IMR-90 (cell line): ENCODE data around the gene TTYH3. TPM values are rescaled to one million over a fixed set of nuclear protein-coding genes. Genes with fewer than 3 reads are reported as not detected.
A peak's percentile ranks its signal among the peaks of the same experiment; 100 is the strongest.

Experiments
- ATAC-seq: fragments of 200-7000 bp; cut with Tn5 transposase; 2 replicates; pipeline ENCODE4 v1.9.1; 2020; ENCODE audit warnings: low read depth, mild to moderate bottlenecking, moderate library complexity
- BruUV-seq: library from RNA; stranded (reverse); fragments of 400-500 nt; replicated peaks from 2 replicates; lab custom pipeline; 2021; lab: Mats Ljungman, UMichigan
- CTCF ChIA-PET: fragments of 300-600 bp; formaldehyde crosslinking; extraction: SDS; loops from one replicate; lab custom pipeline; 2021; ENCODE audit warnings: antibody characterized with exemption; lab: Yijun Ruan, JAX
- POLR2A ChIA-PET: fragments of 300-600 bp; sonication (Branson Sonifier 250); formaldehyde crosslinking; loops from one replicate; lab custom pipeline; 2022; ENCODE audit warnings: antibody characterized with exemption; ENCODE audit not compliant: unreplicated experiment; lab: Charles Lee
- DNase-seq: peaks from one replicate; pipeline ENCODE4 v3.0.0; 2013
- H2AFZ ChIP-seq: replicated peaks from 2 replicates; pipeline ENCODE3; 2013; ENCODE audit warnings: low read length, mild to moderate bottlenecking; ENCODE audit not compliant: poor library complexity
- H2AK5ac ChIP-seq: 2 replicates; pipeline ENCODE4 v1.6.1; 2013; ENCODE audit warnings: low read depth, low read length, inconsistent platforms
- H2AK9ac ChIP-seq: replicated peaks from 2 replicates; pipeline ENCODE3; 2013; ENCODE audit warnings: mild to moderate bottlenecking, low read depth, low read length, moderate library complexity; ENCODE audit not compliant: poor library complexity
- H2BK120ac ChIP-seq: 2 replicates; pipeline ENCODE4 v1.6.1; 2013; ENCODE audit warnings: low read depth, low read length, inconsistent platforms
- H2BK15ac ChIP-seq: 3 replicates; pipeline ENCODE4 v1.6.1; 2013; ENCODE audit warnings: low read depth, low read length, inconsistent platforms
- H2BK20ac ChIP-seq: 2 replicates; pipeline ENCODE4 v1.6.1; 2013; ENCODE audit warnings: low read depth, mild to moderate bottlenecking, inconsistent platforms, low read length, moderate library complexity
- H2BK5ac ChIP-seq: 2 replicates; pipeline ENCODE4 v1.6.1; 2013; ENCODE audit warnings: mild to moderate bottlenecking, low read depth, low read length, inconsistent platforms; ENCODE audit not compliant: poor library complexity, severe bottlenecking
- H3K14ac ChIP-seq: replicated peaks from 2 replicates; pipeline ENCODE4 v1.6.1; 2013; ENCODE audit warnings: low read depth, low read length, inconsistent platforms
- H3K18ac ChIP-seq: 2 replicates; pipeline ENCODE4 v1.6.1; 2013; ENCODE audit warnings: low read depth, low read length, control low read depth
- H3K23ac ChIP-seq: 2 replicates; pipeline ENCODE4 v1.6.1; 2013; ENCODE audit warnings: low read depth, low read length, inconsistent platforms
- H3K27ac ChIP-seq: 2 replicates; pipeline ENCODE4 v1.5.1; 2013; ENCODE audit warnings: mild to moderate bottlenecking, control low read depth, low read length; ENCODE audit not compliant: insufficient read depth
- H3K27me3 ChIP-seq: 2 replicates; pipeline ENCODE4 v1.6.1; 2013; ENCODE audit warnings: low read length; ENCODE audit not compliant: control insufficient read depth, insufficient read depth
- H3K36me3 ChIP-seq: 2 replicates; pipeline ENCODE4 v1.6.1; 2013; ENCODE audit warnings: low read length, mixed read lengths; ENCODE audit not compliant: control insufficient read depth, insufficient read depth
- H3K4ac ChIP-seq: 2 replicates; pipeline ENCODE4 v1.6.1; 2013; ENCODE audit warnings: low read depth, low read length, inconsistent platforms
- H3K4me1 ChIP-seq: 2 replicates; pipeline ENCODE4 v1.6.1; 2013; ENCODE audit warnings: low read length, mixed read lengths; ENCODE audit not compliant: control insufficient read depth, insufficient read depth
- H3K4me2 ChIP-seq: 2 replicates; pipeline ENCODE4 v1.6.1; 2013; ENCODE audit warnings: low read depth, mild to moderate bottlenecking, control low read depth, low read length, moderate library complexity
- H3K4me3 ChIP-seq: 2 replicates; pipeline ENCODE4 v1.5.1; 2013; ENCODE audit warnings: low read depth, mild to moderate bottlenecking, control low read depth, low read length, moderate library complexity; ENCODE audit not compliant: insufficient read depth
- H3K56ac ChIP-seq: 2 replicates; pipeline ENCODE4 v1.6.1; 2013; ENCODE audit warnings: low read length, inconsistent platforms; ENCODE audit not compliant: insufficient read depth; ENCODE audit errors: extremely low read depth
- H3K79me1 ChIP-seq, 2 experiments: 2 replicates each; pipeline ENCODE4 v1.6.1; 2013; ENCODE audit warnings: low read length in 2 of 2, inconsistent platforms in 1 of 2, low read depth in 1 of 2
- H3K9ac ChIP-seq: 2 replicates; pipeline ENCODE4 v1.6.1; 2013; ENCODE audit warnings: low read depth, low read length, control low read depth
- H3K9me1 ChIP-seq: 2 replicates; pipeline ENCODE4 v1.6.1; 2013; ENCODE audit warnings: low read length, inconsistent platforms; ENCODE audit not compliant: insufficient read depth
- H3K9me3 ChIP-seq: 2 replicates; pipeline ENCODE4 v1.6.1; 2013; ENCODE audit warnings: low read length; ENCODE audit not compliant: control insufficient read depth, insufficient read depth
- H4K20me1 ChIP-seq: 2 replicates; pipeline ENCODE4 v1.6.1; 2013; ENCODE audit warnings: low read length, inconsistent platforms; ENCODE audit not compliant: insufficient read depth
- H4K5ac ChIP-seq: 2 replicates; pipeline ENCODE4 v1.6.1; 2013; ENCODE audit warnings: mild to moderate bottlenecking, low read depth, low read length, control low read depth
- H4K8ac ChIP-seq, 2 experiments: 2 replicates each; pipeline ENCODE4 v1.6.1; 2013; ENCODE audit warnings: low read depth in 2 of 2, low read length in 2 of 2, control low read depth in 1 of 2, inconsistent platforms in 1 of 2
- H4K91ac ChIP-seq: 2 replicates; pipeline ENCODE4 v1.6.1; 2013; ENCODE audit warnings: low read depth, low read length, inconsistent platforms; ENCODE audit not compliant: insufficient read depth
- BHLHE40 ChIP-seq: fragments of 150-350 bp; IDR thresholded peaks from 2 replicates; pipeline ENCODE4 v1.6.1; 2016; ENCODE audit warnings: mild to moderate bottlenecking, low read depth, low read length
- CEBPB ChIP-seq: IDR thresholded peaks from 2 replicates; pipeline ENCODE4 v1.6.1; 2012; ENCODE audit warnings: low read depth, low read length, improper control_type of control experiment
- CHD1 ChIP-seq: IDR thresholded peaks from 2 replicates; pipeline ENCODE4 v1.6.1; 2012; ENCODE audit warnings: low read depth, low read length, improper control_type of control experiment
- FOS ChIP-seq: fragments of 150-350 bp; IDR thresholded peaks from 2 replicates; pipeline ENCODE4 v1.6.1; 2016; ENCODE audit warnings: low read depth, low read length
- MAZ ChIP-seq: IDR thresholded peaks from 2 replicates; pipeline ENCODE4 v1.6.1; 2012; ENCODE audit warnings: low read depth, mild to moderate bottlenecking, low read length, improper control_type of control experiment, moderate library complexity, borderline replicate concordance
- MXI1 ChIP-seq: IDR thresholded peaks from 2 replicates; pipeline ENCODE4 v1.6.1; 2012; ENCODE audit warnings: low read depth, mild to moderate bottlenecking, low read length, moderate library complexity, borderline replicate concordance
- NFE2L2 ChIP-seq: fragments of 150-350 bp; IDR thresholded peaks from 2 replicates; pipeline ENCODE4 v1.6.1; 2016; ENCODE audit warnings: low read depth, mild to moderate bottlenecking, low read length
- POLR2A ChIP-seq: IDR thresholded peaks from 2 replicates; pipeline ENCODE4 v1.6.1; 2012; ENCODE audit warnings: mild to moderate bottlenecking, low read depth, low read length
- RAD21 ChIP-seq: IDR thresholded peaks from 2 replicates; pipeline ENCODE4 v1.6.1; 2012; ENCODE audit warnings: low read length, improper control_type of control experiment
- RCOR1 ChIP-seq: IDR thresholded peaks from 2 replicates; pipeline ENCODE4 v1.6.1; 2012; ENCODE audit warnings: mild to moderate bottlenecking, low read length, improper control_type of control experiment; ENCODE audit not compliant: insufficient replicate concordance
- RFX5 ChIP-seq: IDR thresholded peaks from 2 replicates; pipeline ENCODE4 v1.8.0; 2012; ENCODE audit warnings: low read depth, mild to moderate bottlenecking, low read length, moderate library complexity
- SMC3 ChIP-seq: fragments of 150-350 bp; IDR thresholded peaks from 2 replicates; pipeline ENCODE4 v1.6.1; 2016; ENCODE audit warnings: low read depth, mild to moderate bottlenecking, antibody characterized with exemption, low read length, moderate library complexity
- USF2 ChIP-seq: fragments of 150-350 bp; IDR thresholded peaks from 2 replicates; pipeline ENCODE4 v1.6.1; 2017; ENCODE audit warnings: mild to moderate bottlenecking, antibody characterized with exemption, low read length, low read depth
- WGBS, 2 experiments: methylation state at CpG; one replicate each; pipeline versions ENCODE4 v1.1.5 to v1.1.7; 2013; ENCODE audit warnings: missing lambda C conversion rate in 2 of 2; ENCODE audit not compliant: insufficient read length in 1 of 2; ENCODE audit errors: extremely low coverage in 2 of 2; 5-methylcytosine and 5-hydroxymethylcytosine counted together
- dilution Hi-C: fragments of 300-500 bp; cut with HindIII; formaldehyde crosslinking; loops from one replicate; pipeline ENCODE4 v1.14.3; 2018; ENCODE audit warnings: low sequenced_read_pairs; ENCODE audit not compliant: unreplicated experiment
- in situ Hi-C: fragments of 300-500 bp; cut with MboI; formaldehyde crosslinking; loops from 3 replicates; pipeline ENCODE4 v1.14.3; 2019; ENCODE audit warnings: low sequenced_read_pairs, inconsistent platforms, mixed read lengths
- intact Hi-C: fragments of 100-400 bp; cut with micrococcal nuclease; formaldehyde crosslinking; loops from 2 replicates; pipeline ENCODE4 v1.10.0; 2022
- polyA plus RNA-seq, 3 experiments: library from polyadenylated mRNA; depleted of rRNA; stranded (reverse); fragments of >200 nt; gene quantifications; 2 replicates each; pipeline ENCODE4 v1.2.3, GENCODE V29; 2012; ENCODE audit warnings: low replicate concordance in 1 of 3
- total RNA-seq: library from RNA; depleted of rRNA; stranded (reverse); fragments of >200 nt; gene quantifications from 2 replicates; pipeline ENCODE4 v1.2.3, GENCODE V29; 2012
- TF ChIP-seq, protein P1 (sequence below): fragments of 150-350 bp; IDR thresholded peaks from 2 replicates; pipeline ENCODE4 v1.6.1; 2016; ENCODE audit warnings: low read depth, mild to moderate bottlenecking, low read length, moderate library complexity, borderline replicate concordance
- TF ChIP-seq, protein P2 (sequence below): conservative IDR thresholded peaks from 2 replicates; pipeline ENCODE4 v1.5.1; 2012; ENCODE audit warnings: mild to moderate bottlenecking, low read depth, low read length, improper control_type of control experiment

Gene TTYH3
- total and polyA plus RNA-seq, 2 of the 4 experiments (the other 2 are of a cell fraction) = 5.6 to 82.6 TPM

DNA sequence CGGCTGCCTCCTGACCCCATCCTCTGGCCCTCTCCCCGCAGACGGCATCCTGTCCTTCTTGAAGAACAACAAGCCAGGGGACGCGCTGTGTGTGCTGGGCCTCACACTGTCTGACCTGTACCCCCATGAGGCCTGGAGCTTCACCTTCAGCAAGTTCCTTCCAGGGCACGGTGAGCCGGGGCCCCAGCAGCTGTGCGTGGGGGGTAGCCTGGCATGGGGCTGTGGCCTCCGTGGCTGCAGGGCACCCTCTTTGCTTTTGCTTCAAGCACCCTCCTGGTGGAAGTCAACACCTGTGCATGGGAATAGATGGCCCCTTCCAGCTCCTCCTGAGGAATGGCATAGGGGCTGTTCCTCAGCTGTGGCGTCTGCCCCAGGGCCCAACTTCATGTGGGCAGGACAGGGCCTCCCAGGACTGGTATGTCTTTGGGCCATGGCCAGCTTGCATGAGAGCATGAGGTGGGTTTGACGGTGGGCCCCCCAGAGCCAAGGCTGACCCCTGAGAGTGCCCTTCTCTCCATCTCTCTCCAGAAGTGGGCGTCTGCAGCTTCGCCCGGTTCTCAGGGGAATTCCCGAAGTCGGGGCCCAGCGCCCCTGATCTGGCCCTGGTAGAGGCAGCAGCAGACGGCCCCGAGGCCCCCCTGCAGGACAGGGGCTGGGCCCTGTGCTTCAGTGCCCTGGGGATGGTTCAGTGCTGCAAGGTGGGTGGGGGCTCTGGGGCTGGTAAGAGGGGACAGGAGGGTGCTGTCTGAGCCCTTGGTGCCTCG lies 76.9 kb downstream of the TTYH3 start:
- Histone ChIP-seq H3K14ac (no peak overlapping the region), H2BK120ac (no peak overlapping the region), H2AFZ (no peak overlapping the region), H3K9me1 (no peaks in the 10 kb centered on the region), H4K8ac (no peak overlapping the region), H2BK20ac (no peak overlapping the region), H2BK5ac (no peak overlapping the region), H3K4me1 (no peaks in the 10 kb centered on the region), H3K4ac (no peak overlapping the region), H4K91ac (no peak overlapping the region), H4K5ac (no peak overlapping the region), H3K27ac (no peak overlapping the region), H3K23ac (no peak overlapping the region), H3K9ac (no peak overlapping the region), H3K4me3 (no peak overlapping the region), H2AK5ac (no peak overlapping the region), H3K56ac (no peak overlapping the region), H2AK9ac (peak overlapping the region; percentile 50), H3K18ac (no peak overlapping the region), H3K79me1 (no peaks in the 10 kb centered on the region), H4K20me1 (no peaks in the 10 kb centered on the region; the same call in 1 of the 2 replicates), H3K27me3 (no peaks in the 10 kb centered on the region), H3K36me3 (peaks cover 3% of the 10 kb centered on the region), H2BK15ac (no peak overlapping the region), H3K4me2 (no peak overlapping the region), H3K9me3 (peaks cover 4% of the 10 kb centered on the region; the same call in 1 of the 2 replicates)
- no peak for DNase-seq
- intact Hi-C loops (no loop called here), in situ Hi-C loops (no loop called here), dilution Hi-C loops (no loop called here)
- POLR2A ChIA-PET = no interaction called here
- CTCF ChIA-PET = interaction anchor here (0.7 to 1.0 kb wide), 2 partner anchors 37 to 252 kb away, joined by 3 to 4 read pairs; no protein-coding TSS in a partner anchor
- BruUV-seq = no TSS peak
- ATAC-seq = no peak
- 94% methylated on average over 5 of the region's 20 CpGs; no CpG with 5 or more reads in 1 of the 2 experiments for WGBS, 2 experiments
- TF ChIP-seq, protein P1, sequence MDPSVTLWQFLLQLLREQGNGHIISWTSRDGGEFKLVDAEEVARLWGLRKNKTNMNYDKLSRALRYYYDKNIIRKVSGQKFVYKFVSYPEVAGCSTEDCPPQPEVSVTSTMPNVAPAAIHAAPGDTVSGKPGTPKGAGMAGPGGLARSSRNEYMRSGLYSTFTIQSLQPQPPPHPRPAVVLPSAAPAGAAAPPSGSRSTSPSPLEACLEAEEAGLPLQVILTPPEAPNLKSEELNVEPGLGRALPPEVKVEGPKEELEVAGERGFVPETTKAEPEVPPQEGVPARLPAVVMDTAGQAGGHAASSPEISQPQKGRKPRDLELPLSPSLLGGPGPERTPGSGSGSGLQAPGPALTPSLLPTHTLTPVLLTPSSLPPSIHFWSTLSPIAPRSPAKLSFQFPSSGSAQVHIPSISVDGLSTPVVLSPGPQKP = no peak
- TF ChIP-seq MXI1 (no peak), MAZ (no peak), USF2 (no peak), CHD1 (no peak), RAD21 (no peak), CEBPB (no peak), FOS (no peak), SMC3 (no peak), POLR2A (no peak), NFE2L2 (no peak), RCOR1 (no peak), BHLHE40 (no peak), RFX5 (no peak)
- TF ChIP-seq, protein P2, sequence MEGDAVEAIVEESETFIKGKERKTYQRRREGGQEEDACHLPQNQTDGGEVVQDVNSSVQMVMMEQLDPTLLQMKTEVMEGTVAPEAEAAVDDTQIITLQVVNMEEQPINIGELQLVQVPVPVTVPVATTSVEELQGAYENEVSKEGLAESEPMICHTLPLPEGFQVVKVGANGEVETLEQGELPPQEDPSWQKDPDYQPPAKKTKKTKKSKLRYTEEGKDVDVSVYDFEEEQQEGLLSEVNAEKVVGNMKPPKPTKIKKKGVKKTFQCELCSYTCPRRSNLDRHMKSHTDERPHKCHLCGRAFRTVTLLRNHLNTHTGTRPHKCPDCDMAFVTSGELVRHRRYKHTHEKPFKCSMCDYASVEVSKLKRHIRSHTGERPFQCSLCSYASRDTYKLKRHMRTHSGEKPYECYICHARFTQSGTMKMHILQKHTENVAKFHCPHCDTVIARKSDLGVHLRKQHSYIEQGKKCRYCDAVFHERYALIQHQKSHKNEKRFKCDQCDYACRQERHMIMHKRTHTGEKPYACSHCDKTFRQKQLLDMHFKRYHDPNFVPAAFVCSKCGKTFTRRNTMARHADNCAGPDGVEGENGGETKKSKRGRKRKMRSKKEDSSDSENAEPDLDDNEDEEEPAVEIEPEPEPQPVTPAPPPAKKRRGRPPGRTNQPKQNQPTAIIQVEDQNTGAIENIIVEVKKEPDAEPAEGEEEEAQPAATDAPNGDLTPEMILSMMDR = no peak
